ENCODE measurements around the gene HPCAL4. TPM values are rescaled to one million over a fixed set of nuclear protein-coding genes. Genes with fewer than 3 reads are reported as not detected.

HPCAL4 gene
- total RNA-seq, 1 experiment from 2014 or later, result 0.50 TPM

DNA sequence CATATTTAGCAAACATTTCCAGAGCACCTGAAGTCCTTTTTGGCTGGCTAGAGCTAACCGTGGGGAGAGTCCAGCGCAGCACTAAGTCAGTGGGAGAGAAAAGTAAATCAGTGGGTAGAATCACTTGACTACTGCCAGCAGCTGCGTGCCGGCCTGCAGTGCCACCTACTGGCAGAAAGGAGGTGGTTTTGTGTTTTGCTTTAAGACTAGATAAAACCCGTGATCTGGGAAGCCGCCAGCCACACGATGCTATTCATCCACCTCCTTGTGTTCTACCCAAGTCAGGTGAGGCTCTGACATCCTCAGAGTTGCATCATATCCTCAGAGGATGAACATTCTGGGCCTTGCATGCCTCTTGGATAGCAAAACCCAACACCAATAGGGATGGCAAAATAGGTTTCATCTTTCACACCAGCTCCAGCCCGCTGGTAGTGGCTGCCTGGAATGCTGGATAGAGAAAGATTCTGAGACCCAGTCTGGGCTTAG lies 37.6 kb downstream of the HPCAL4 start (continued):
- TF ChIP-seq, protein P1, sequence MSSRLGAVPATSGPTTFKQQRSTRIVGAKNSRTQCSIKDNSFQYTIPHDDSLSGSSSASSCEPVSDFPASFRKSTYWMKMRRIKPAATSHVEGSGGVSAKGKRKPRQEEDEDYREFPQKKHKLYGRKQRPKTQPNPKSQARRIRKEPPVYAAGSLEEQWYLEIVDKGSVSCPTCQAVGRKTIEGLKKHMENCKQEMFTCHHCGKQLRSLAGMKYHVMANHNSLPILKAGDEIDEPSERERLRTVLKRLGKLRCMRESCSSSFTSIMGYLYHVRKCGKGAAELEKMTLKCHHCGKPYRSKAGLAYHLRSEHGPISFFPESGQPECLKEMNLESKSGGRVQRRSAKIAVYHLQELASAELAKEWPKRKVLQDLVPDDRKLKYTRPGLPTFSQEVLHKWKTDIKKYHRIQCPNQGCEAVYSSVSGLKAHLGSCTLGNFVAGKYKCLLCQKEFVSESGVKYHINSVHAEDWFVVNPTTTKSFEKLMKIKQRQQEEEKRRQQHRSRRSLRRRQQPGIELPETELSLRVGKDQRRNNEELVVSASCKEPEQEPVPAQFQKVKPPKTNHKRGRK (CRISPR knock-in tag; IDR thresholded peaks at IDR 0.05; ENCODE audit: borderline replicate concordance), result no peak
- TF ChIP-seq, protein P2, sequence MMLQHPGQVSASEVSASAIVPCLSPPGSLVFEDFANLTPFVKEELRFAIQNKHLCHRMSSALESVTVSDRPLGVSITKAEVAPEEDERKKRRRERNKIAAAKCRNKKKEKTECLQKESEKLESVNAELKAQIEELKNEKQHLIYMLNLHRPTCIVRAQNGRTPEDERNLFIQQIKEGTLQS (CRISPR knock-in tag; conservative IDR thresholded peaks at IDR 0.05), result no peak
- TF ChIP-seq CTCF (IDR thresholded peaks at IDR 0.05), result peak; percentile 67

- ATAC-seq, result no peak
- H3K9me3 Mint-ChIP-seq, result no peaks in the 10 kb centered on the region
- H3K27me3 Mint-ChIP-seq (ENCODE audit: low read depth), result peaks cover 71% of the 10 kb centered on the region
- H3K4me3 Mint-ChIP-seq, result no peak overlapping the region
- DNase-seq (ENCODE audit: low spot score), result no peak
- POLR2A ChIA-PET, result no interaction called here
- H3K4me1 Mint-ChIP-seq, result peaks cover 5% of the 10 kb centered on the region; the same call in 1 of the 2 replicates
- H3K36me3 Mint-ChIP-seq, result no peaks in the 10 kb centered on the region
- no peak overlapping the region for H3K27ac Mint-ChIP-seq
- CTCF ChIA-PET, result interaction anchor here (0.7 to 5.9 kb wide), 7 partner anchors 15 to 147 kb away, joined by 3 to 86 read pairs (median 6); partner anchors contain the start of gene NT5C1A
- TF ChIP-seq, protein P3, sequence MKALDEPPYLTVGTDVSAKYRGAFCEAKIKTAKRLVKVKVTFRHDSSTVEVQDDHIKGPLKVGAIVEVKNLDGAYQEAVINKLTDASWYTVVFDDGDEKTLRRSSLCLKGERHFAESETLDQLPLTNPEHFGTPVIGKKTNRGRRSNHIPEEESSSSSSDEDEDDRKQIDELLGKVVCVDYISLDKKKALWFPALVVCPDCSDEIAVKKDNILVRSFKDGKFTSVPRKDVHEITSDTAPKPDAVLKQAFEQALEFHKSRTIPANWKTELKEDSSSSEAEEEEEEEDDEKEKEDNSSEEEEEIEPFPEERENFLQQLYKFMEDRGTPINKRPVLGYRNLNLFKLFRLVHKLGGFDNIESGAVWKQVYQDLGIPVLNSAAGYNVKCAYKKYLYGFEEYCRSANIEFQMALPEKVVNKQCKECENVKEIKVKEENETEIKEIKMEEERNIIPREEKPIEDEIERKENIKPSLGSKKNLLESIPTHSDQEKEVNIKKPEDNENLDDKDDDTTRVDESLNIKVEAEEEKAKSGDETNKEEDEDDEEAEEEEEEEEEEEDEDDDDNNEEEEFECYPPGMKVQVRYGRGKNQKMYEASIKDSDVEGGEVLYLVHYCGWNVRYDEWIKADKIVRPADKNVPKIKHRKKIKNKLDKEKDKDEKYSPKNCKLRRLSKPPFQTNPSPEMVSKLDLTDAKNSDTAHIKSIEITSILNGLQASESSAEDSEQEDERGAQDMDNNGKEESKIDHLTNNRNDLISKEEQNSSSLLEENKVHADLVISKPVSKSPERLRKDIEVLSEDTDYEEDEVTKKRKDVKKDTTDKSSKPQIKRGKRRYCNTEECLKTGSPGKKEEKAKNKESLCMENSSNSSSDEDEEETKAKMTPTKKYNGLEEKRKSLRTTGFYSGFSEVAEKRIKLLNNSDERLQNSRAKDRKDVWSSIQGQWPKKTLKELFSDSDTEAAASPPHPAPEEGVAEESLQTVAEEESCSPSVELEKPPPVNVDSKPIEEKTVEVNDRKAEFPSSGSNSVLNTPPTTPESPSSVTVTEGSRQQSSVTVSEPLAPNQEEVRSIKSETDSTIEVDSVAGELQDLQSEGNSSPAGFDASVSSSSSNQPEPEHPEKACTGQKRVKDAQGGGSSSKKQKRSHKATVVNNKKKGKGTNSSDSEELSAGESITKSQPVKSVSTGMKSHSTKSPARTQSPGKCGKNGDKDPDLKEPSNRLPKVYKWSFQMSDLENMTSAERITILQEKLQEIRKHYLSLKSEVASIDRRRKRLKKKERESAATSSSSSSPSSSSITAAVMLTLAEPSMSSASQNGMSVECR (CRISPR knock-in tag; IDR thresholded peaks at IDR 0.05; ENCODE audit: borderline replicate concordance), result no peak
- TF ChIP-seq ZNF138 (CRISPR knock-in tag; conservative IDR thresholded peaks at IDR 0.05) (no peak), ETV6 (CRISPR knock-in tag; IDR thresholded peaks at IDR 0.05) (no peak), FOXP1 (CRISPR knock-in tag; IDR thresholded peaks at IDR 0.05; ENCODE audit: borderline replicate concordance) (no peak), RELA (CRISPR knock-in tag; IDR thresholded peaks at IDR 0.05; ENCODE audit: borderline replicate concordance) (no peak), SMAD3 (CRISPR knock-in tag; IDR thresholded peaks at IDR 0.05; ENCODE audit: borderline replicate concordance) (no peak), NR1H2 (CRISPR knock-in tag; IDR thresholded peaks at IDR 0.05) (no peak), NR3C1 (CRISPR knock-in tag; conservative IDR thresholded peaks at IDR 0.05; ENCODE audit: low read depth) (no peak), ZNF416 (CRISPR knock-in tag; IDR thresholded peaks at IDR 0.05) (no peak), ATF1 (CRISPR knock-in tag; IDR thresholded peaks at IDR 0.05) (no peak), SOX15 (CRISPR knock-in tag; IDR thresholded peaks at IDR 0.05) (no peak), ZNF532 (CRISPR knock-in tag; IDR thresholded peaks at IDR 0.05; ENCODE audit: borderline replicate concordance) (no peak)
- TF ChIP-seq, protein P4, sequence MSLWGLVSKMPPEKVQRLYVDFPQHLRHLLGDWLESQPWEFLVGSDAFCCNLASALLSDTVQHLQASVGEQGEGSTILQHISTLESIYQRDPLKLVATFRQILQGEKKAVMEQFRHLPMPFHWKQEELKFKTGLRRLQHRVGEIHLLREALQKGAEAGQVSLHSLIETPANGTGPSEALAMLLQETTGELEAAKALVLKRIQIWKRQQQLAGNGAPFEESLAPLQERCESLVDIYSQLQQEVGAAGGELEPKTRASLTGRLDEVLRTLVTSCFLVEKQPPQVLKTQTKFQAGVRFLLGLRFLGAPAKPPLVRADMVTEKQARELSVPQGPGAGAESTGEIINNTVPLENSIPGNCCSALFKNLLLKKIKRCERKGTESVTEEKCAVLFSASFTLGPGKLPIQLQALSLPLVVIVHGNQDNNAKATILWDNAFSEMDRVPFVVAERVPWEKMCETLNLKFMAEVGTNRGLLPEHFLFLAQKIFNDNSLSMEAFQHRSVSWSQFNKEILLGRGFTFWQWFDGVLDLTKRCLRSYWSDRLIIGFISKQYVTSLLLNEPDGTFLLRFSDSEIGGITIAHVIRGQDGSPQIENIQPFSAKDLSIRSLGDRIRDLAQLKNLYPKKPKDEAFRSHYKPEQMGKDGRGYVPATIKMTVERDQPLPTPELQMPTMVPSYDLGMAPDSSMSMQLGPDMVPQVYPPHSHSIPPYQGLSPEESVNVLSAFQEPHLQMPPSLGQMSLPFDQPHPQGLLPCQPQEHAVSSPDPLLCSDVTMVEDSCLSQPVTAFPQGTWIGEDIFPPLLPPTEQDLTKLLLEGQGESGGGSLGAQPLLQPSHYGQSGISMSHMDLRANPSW (CRISPR knock-in tag; conservative IDR thresholded peaks at IDR 0.05; ENCODE audit: low read depth), result no peak
- TF ChIP-seq, protein P5, sequence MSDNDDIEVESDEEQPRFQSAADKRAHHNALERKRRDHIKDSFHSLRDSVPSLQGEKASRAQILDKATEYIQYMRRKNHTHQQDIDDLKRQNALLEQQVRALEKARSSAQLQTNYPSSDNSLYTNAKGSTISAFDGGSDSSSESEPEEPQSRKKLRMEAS (CRISPR knock-in tag; IDR thresholded peaks at IDR 0.05), result no peak
- TF ChIP-seq, protein P6, sequence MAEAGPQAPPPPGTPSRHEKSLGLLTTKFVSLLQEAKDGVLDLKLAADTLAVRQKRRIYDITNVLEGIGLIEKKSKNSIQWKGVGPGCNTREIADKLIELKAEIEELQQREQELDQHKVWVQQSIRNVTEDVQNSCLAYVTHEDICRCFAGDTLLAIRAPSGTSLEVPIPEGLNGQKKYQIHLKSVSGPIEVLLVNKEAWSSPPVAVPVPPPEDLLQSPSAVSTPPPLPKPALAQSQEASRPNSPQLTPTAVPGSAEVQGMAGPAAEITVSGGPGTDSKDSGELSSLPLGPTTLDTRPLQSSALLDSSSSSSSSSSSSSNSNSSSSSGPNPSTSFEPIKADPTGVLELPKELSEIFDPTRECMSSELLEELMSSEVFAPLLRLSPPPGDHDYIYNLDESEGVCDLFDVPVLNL (CRISPR knock-in tag; IDR thresholded peaks at IDR 0.05; ENCODE audit: borderline replicate concordance, low read depth), result no peak
Observed at GRCh38 chr1:39652554-39652953, 38.7 kb downstream of the HPCAL4 start.
